HG03439 (cell line): Measurements from ENCODE around the gene CHMP3.

Experiments used
- ATAC-seq: cut with Tn5 transposase; IDR thresholded peaks from one replicate; pipeline ENCODE4 v1.9.1; 2021; ENCODE audit warnings: mild to moderate bottlenecking, moderate library complexity; ENCODE audit not compliant: unreplicated experiment

The CHMP3 gene

GRCh38 chr2:86471637-86472036, 91.6 kb downstream of the CHMP3 start:
- no peak for ATAC-seq

GRCh38 chr2:86470890-86471289, 92.4 kb downstream of the CHMP3 start:
- no peak for ATAC-seq

GRCh38 chr2:86468162-86469033, 94.8 kb downstream of the CHMP3 start:
- no peak for ATAC-seq

- no peak for ATAC-seq
Observed at GRCh38 chr2:86466306-86466705, 96.9 kb downstream of the CHMP3 start.

- ATAC-seq = no peak
Observed at GRCh38 chr2:86464652-86465051, 98.6 kb downstream of the CHMP3 start.

GRCh38 chr2:86461042-86461743, 102.0 kb downstream of the CHMP3 start:
- no peak for ATAC-seq

- ATAC-seq = no peak
Observed at GRCh38 chr2:86455181-86455580, 108.1 kb downstream of the CHMP3 start.

- no peak for ATAC-seq
Observed at GRCh38 chr2:86454238-86454637, 109.0 kb downstream of the CHMP3 start.

GRCh38 chr2:86453836-86454235, 109.4 kb downstream of the CHMP3 start:
- no peak for ATAC-seq
